A549 (cell line): Measurements from ENCODE around the gene KLHL11. TPM values are rescaled to one million over a fixed set of nuclear protein-coding genes. Genes with fewer than 3 reads are reported as not detected.

Source experiments
- ATAC-seq, 2 experiments: fragments of 200-7000 bp in 1 of 2; fragments of >200 bp in 1 of 2; cut with Nextera tagmentation in 1 of 2; cut with Tn5 transposase in 1 of 2; 3 replicates each; pipeline versions ENCODE4 v1.8.0 to v1.9.1; 2018 to 2020; ENCODE audit warnings: mild to moderate bottlenecking in 1 of 2, moderate library complexity in 1 of 2
- CTCF ChIA-PET: fragments of 300-600 bp; sonication (Branson Sonifier 250); formaldehyde crosslinking; extraction: SDS; loops from one replicate; lab custom pipeline; 2021; ENCODE audit warnings: antibody characterized with exemption, inconsistent platforms; lab: Yijun Ruan, JAX
- POLR2A ChIA-PET: fragments of 350-600 bp; formaldehyde crosslinking; extraction: SDS; loops from one replicate; lab custom pipeline; 2021; ENCODE audit warnings: antibody characterized with exemption, inconsistent platforms; lab: Yijun Ruan, JAX
- DNase-seq, 2 experiments: peaks; one replicate each; pipeline versions ENCODE4 v3.0.0 to v3.0.0-alpha.2; 2011 to 2016; ENCODE audit warnings: low read depth in 1 of 2, low spot score in 1 of 2
- FAIRE-seq: peaks from 2 replicates; lab custom pipeline; 2011; peaks lifted over from hg19 to GRCh38; lab: Jason Lieb, UNC
- H3K27ac ChIP-seq, 2 experiments: fragments of >200 bp; sonication (Bioruptor Twin); formaldehyde crosslinking; 3 replicates each; pipeline ENCODE4 v1.5.1; 2016 to 2017
- H3K4me1 ChIP-seq: fragments of >200 bp; sonication (Bioruptor Twin); formaldehyde crosslinking; 3 replicates; pipeline ENCODE4 v1.6.1; 2016
- H3K4me2 ChIP-seq: fragments of >200 bp; sonication (Bioruptor Twin); formaldehyde crosslinking; 3 replicates; pipeline ENCODE4 v1.6.1; 2016
- H3K4me3 ChIP-seq: fragments of >200 bp; sonication (Bioruptor Twin); formaldehyde crosslinking; 3 replicates; pipeline ENCODE4 v1.5.1; 2016
- H3K9me3 ChIP-seq: fragments of >200 bp; sonication (Bioruptor Twin); formaldehyde crosslinking; 3 replicates; pipeline ENCODE4 v1.6.1; 2016
- BCL3 ChIP-seq: fragments of >200 bp; sonication (Bioruptor Twin); formaldehyde crosslinking; IDR thresholded peaks from 3 replicates; pipeline ENCODE4 v1.6.1; 2016
- CTCF ChIP-seq: fragments of >200 bp; sonication (Bioruptor Twin); formaldehyde crosslinking; IDR thresholded peaks from 3 replicates; pipeline ENCODE4 v1.5.1; 2016
- E2F6 ChIP-seq: IDR thresholded peaks from 2 replicates; pipeline ENCODE4 v1.6.1; 2012; ENCODE audit warnings: low read depth, borderline replicate concordance
- FOSL2 ChIP-seq, 2 experiments: fragments of 450-650 bp in 1 of 2; fragments of >200 bp in 1 of 2; sonication (Bioruptor Twin) in 1 of 2; formaldehyde crosslinking; IDR thresholded peaks; 2 replicates each; pipeline versions ENCODE4 v1.5.0 to v1.6.1; 2016 to 2020; ENCODE audit warnings: mild to moderate bottlenecking in 1 of 2, moderate library complexity in 1 of 2
- GATA3 ChIP-seq: IDR thresholded peaks from 2 replicates; pipeline ENCODE4 v1.6.1; 2012; ENCODE audit warnings: borderline replicate concordance
- HDAC2 ChIP-seq: fragments of 200-600 bp; sonication (generic); IDR thresholded peaks from 2 replicates; pipeline ENCODE4 v1.6.1; 2016
- HEYL ChIP-seq: fragments of 250-450 bp; sonication (Bioruptor Pico); IDR thresholded peaks from 2 replicates; pipeline ENCODE4 v1.8.0; 2021; ENCODE audit warnings: mild to moderate bottlenecking, moderate library complexity
- HMGXB4 ChIP-seq: fragments of 250-450 bp; sonication (Bioruptor Pico); IDR thresholded peaks from 2 replicates; pipeline ENCODE4 v1.5.0; 2021; ENCODE audit warnings: mild to moderate bottlenecking, moderate library complexity, borderline replicate concordance
- JUN ChIP-seq, 2 experiments: fragments of >200 bp; sonication (Bioruptor Twin); formaldehyde crosslinking; IDR thresholded peaks; 2 replicates in 1 of 2; 3 replicates in 1 of 2; pipeline ENCODE4 v1.6.1; 2016 to 2017
- KDM5A ChIP-seq: fragments of 200-600 bp; sonication (generic); IDR thresholded peaks from 2 replicates; pipeline ENCODE4 v1.6.1; 2016; ENCODE audit warnings: antibody characterized with exemption, mild to moderate bottlenecking
- MAX ChIP-seq: IDR thresholded peaks from 2 replicates; pipeline ENCODE4 v1.6.1; 2012
- MYC ChIP-seq: IDR thresholded peaks from 2 replicates; pipeline ENCODE4 v1.6.1; 2012; ENCODE audit warnings: mild to moderate bottlenecking, inconsistent platforms, low read length, improper control_type of control experiment, borderline replicate concordance
- NPAS2 ChIP-seq: fragments of 250-450 bp; sonication (Bioruptor Pico); IDR thresholded peaks from 2 replicates; pipeline ENCODE4 v1.8.0; 2022; ENCODE audit warnings: mild to moderate bottlenecking, moderate library complexity, borderline replicate concordance
- PBX3 ChIP-seq: IDR thresholded peaks from 2 replicates; pipeline ENCODE4 v1.6.1; 2012
- PHF8 ChIP-seq: fragments of 200-600 bp; sonication (generic); IDR thresholded peaks from 2 replicates; pipeline ENCODE4 v1.6.1; 2016; ENCODE audit warnings: low read depth, mild to moderate bottlenecking, antibody characterized with exemption, moderate library complexity, borderline replicate concordance
- POLR2A ChIP-seq: IDR thresholded peaks from 2 replicates; pipeline ENCODE4 v1.6.1; 2012; ENCODE audit warnings: mild to moderate bottlenecking, low read length
- POLR2AphosphoS2 ChIP-seq: conservative IDR thresholded peaks from 2 replicates; pipeline ENCODE4 v1.6.1; 2012; ENCODE audit warnings: low read length, improper control_type of control experiment, inconsistent platforms
- RAD21 ChIP-seq, 2 experiments: fragments of >200 bp in 1 of 2; sonication (Bioruptor Twin) in 1 of 2; formaldehyde crosslinking in 1 of 2; IDR thresholded peaks in 1 of 2; conservative IDR thresholded peaks in 1 of 2; 2 replicates in 1 of 2; 3 replicates in 1 of 2; pipeline ENCODE4 v1.6.1; 2012 to 2018; ENCODE audit warnings: inconsistent platforms in 1 of 2
- RARB ChIP-seq: fragments of 250-450 bp; sonication (Bioruptor Pico); IDR thresholded peaks from 2 replicates; pipeline ENCODE4 v1.8.0; 2021; ENCODE audit warnings: mild to moderate bottlenecking, moderate library complexity
- TP53 ChIP-seq: fragments of 250-450 bp; sonication (Bioruptor Pico); IDR thresholded peaks from 2 replicates; pipeline ENCODE4 v1.5.0; 2021; ENCODE audit warnings: mild to moderate bottlenecking, moderate library complexity
- ZC3H11A ChIP-seq: fragments of 450-650 bp; IDR thresholded peaks from 2 replicates; pipeline ENCODE4 v1.6.1; 2014; ENCODE audit warnings: antibody characterized with exemption, mild to moderate bottlenecking
- ZFP36 ChIP-seq: fragments of 450-650 bp; IDR thresholded peaks from 2 replicates; pipeline ENCODE4 v1.6.1; 2014; ENCODE audit warnings: borderline replicate concordance; ENCODE audit not compliant: partially characterized antibody
- ZNF302 ChIP-seq: fragments of 250-450 bp; sonication (Bioruptor Pico); IDR thresholded peaks from 2 replicates; pipeline ENCODE4 v1.9.0; 2021; ENCODE audit warnings: inconsistent platforms, mild to moderate bottlenecking, moderate library complexity
- WGBS: methylation state at CpG from one replicate; pipeline ENCODE4 v1.1.6; 2017; ENCODE audit errors: missing lambda C conversion rate; 5-methylcytosine and 5-hydroxymethylcytosine counted together
- polyA minus RNA-seq: library from RNA; depleted of rRNA, polyadenylated mRNA; stranded (reverse); fragments of >200 nt; gene quantifications from 2 replicates; pipeline ENCODE4 v1.2.3, GENCODE V29; 2011; rRNA and poly(A)+ RNA removed
- polyA plus RNA-seq, 4 experiments: library from polyadenylated mRNA; depleted of rRNA in 3 of 4; stranded (reverse); fragments of >200 nt; fragmentation: RNase III in 1 of 4; extraction: RNeasy Plus Mini Kit Qiagen cat#74134 plus additional on column Dnase treatment in 1 of 4; gene quantifications; 2 replicates in 3 of 4; 3 replicates in 1 of 4; pipeline ENCODE4 v1.2.3, GENCODE V29; 2011 to 2017

KLHL11 gene
- 12.7 and 13.7 TPM in 2 replicates for polyA plus RNA-seq (2011; rRNA removed)
- 3.3 and 4.2 TPM in 2 replicates for polyA plus RNA-seq (2012; cell fraction: cytosol; rRNA removed)
- polyA plus RNA-seq (2012; cell fraction: nucleus; rRNA removed), result 2.4 and 2.8 TPM in 2 replicates
- 3.1 to 3.8 TPM (median 3.8 TPM) in 3 replicates for polyA plus RNA-seq (2017; fragmentation: RNase III; extraction: RNeasy Plus Mini Kit Qiagen cat#74134 plus additional on column Dnase treatment)
- polyA minus RNA-seq, result 36.7 and 42.0 TPM in 2 replicates

GRCh38 chr17:41864836-41865595, at the start of gene KLHL11:
Gene KLHL11 (minus strand): TSS chr17:41865423. CDS start chr17:41865370, 53 bp downstream.
- peak; percentile 89 to 96 for ATAC-seq
- Histone ChIP-seq H3K4me1 (peaks cover 34% of the 10 kb centered on the region), H3K4me2 (peak within 1 kb of the TSS; percentile 88), H3K9me3 (no peaks in the 10 kb centered on the region), H3K4me3 (peak within 1 kb of the TSS; percentile 89), H3K27ac (peak within 1 kb of the TSS; percentile 92 to 94)
- FAIRE-seq, result no peak
- DNase-seq, result peak; percentile 93 to 96
- ChIA-PET POLR2A (interaction anchor here (0.6 to 2.2 kb wide), 18 partner anchors 12 to 177 kb away, joined by 3 to 13 read pairs (median 4); partner anchors contain the start of genes ACLY, EIF1, FKBP10 and ODAD4), CTCF (interaction anchor here (0.6 to 2.9 kb wide), 23 partner anchors 10 to 825 kb away, joined by 3 to 11 read pairs (median 4); partner anchors contain the start of genes ACLY, JUP and P3H4)
- WGBS, result 1% methylated on average over 45 of the region's 90 CpGs
- TF ChIP-seq E2F6, result 0 out of 2 replicates have a peak, but pooled peaks have one; percentile 57
- TF ChIP-seq ZNF302 (CRISPR knock-in tag), result no peak
- TF ChIP-seq HMGXB4 (CRISPR knock-in tag), result peak; percentile 40; the same call in 1 of the 2 replicates
- 0 out of 2 replicates have a peak, but pooled peaks have one; percentile 10 for TF ChIP-seq TP53
- TF ChIP-seq HDAC2, result 0 out of 2 replicates have a peak, but pooled peaks have one; percentile 43
- no peak for TF ChIP-seq FOSL2 (IDR thresholded peaks at IDR 0.05)
- no peak for TF ChIP-seq FOSL2 (CRISPR knock-in tag; IDR thresholded peaks at IDR 0.05)
- 0 out of 2 replicates have a peak, but pooled peaks have one; percentile 85 for TF ChIP-seq POLR2AphosphoS2
- peak; percentile 87 for TF ChIP-seq PHF8
- TF ChIP-seq ZC3H11A, result no peak
- TF ChIP-seq GATA3, result peak; percentile 43; the same call in 1 of the 2 replicates
- TF ChIP-seq KDM5A, result peak; percentile 82
- TF ChIP-seq RAD21 (conservative IDR thresholded peaks at IDR 0.05 in 1 of 2, IDR thresholded peaks at IDR 0.05 in 1 of 2), result peak in 1 of 2 experiments; percentile 24; a peak in 2 of 5 replicates
- TF ChIP-seq ZFP36, result no peak
- peak; percentile 93; a peak in 4 of 5 replicates for TF ChIP-seq JUN (IDR thresholded peaks at IDR 0.05)
- TF ChIP-seq MAX, result peak; percentile 90
- peak; percentile 14; the same call in 1 of the 2 replicates for TF ChIP-seq PBX3
- TF ChIP-seq BCL3, result peak; percentile 86; the same call in 2 of the 3 replicates
- no peak for TF ChIP-seq HEYL (CRISPR knock-in tag)
- TF ChIP-seq MYC, result no peak; the same call in 1 of the 2 replicates
- no peak for TF ChIP-seq CTCF
- TF ChIP-seq NPAS2 (CRISPR knock-in tag), result no peak
- TF ChIP-seq RARB (CRISPR knock-in tag), result no peak
- peak; percentile 96 for TF ChIP-seq POLR2A
